MM.1S (cell line): ENCODE results near the gene SGSH.

ENCODE experiments used
- DNase-seq: peaks from one replicate; pipeline ENCODE4 v3.0.0-alpha.2; 2015
- H2AFZ ChIP-seq: fragments of 300-600 bp; sonication (generic); 2 replicates; pipeline ENCODE4 v1.6.0; 2016; ENCODE audit warnings: antibody characterized with exemption, low read length
- H3F3A ChIP-seq: fragments of 300-600 bp; sonication (generic); 2 replicates; pipeline ENCODE4 v1.6.1; 2016; ENCODE audit warnings: mild to moderate bottlenecking, antibody characterized with exemption, low read length, moderate library complexity, mixed read lengths; ENCODE audit not compliant: insufficient read depth
- H3K27ac ChIP-seq: fragments of 300-600 bp; sonication (generic); 2 replicates; pipeline ENCODE4 v1.5.1; 2016; ENCODE audit warnings: mild to moderate bottlenecking, low read length
- H3K27me3 ChIP-seq: fragments of 300-600 bp; sonication (generic); replicated peaks from 2 replicates; pipeline ENCODE4 v1.6.0; 2016; ENCODE audit warnings: low read length; ENCODE audit not compliant: insufficient read depth
- H3K36me3 ChIP-seq: fragments of 300-600 bp; sonication (generic); replicated peaks from 2 replicates; pipeline ENCODE4 v1.6.1; 2016; ENCODE audit warnings: mild to moderate bottlenecking, low read length, mixed read lengths; ENCODE audit not compliant: insufficient read depth
- H3K4me1 ChIP-seq: fragments of 300-600 bp; sonication (generic); 2 replicates; pipeline ENCODE4 v1.6.1; 2016; ENCODE audit warnings: low read length, mixed read lengths
- H3K4me2 ChIP-seq: fragments of 300-600 bp; sonication (generic); 2 replicates; pipeline ENCODE4 v1.6.0; 2016; ENCODE audit warnings: low read depth, low read length
- H3K4me3 ChIP-seq: fragments of 300-600 bp; sonication (generic); 2 replicates; pipeline ENCODE4 v1.5.1; 2016; ENCODE audit warnings: low read length, mixed read lengths
- H3K79me2 ChIP-seq: fragments of 300-600 bp; sonication (generic); 2 replicates; pipeline ENCODE4 v1.6.1; 2016; ENCODE audit warnings: mixed run types, low read length, mixed read lengths
- H3K9ac ChIP-seq: fragments of 300-600 bp; sonication (generic); 2 replicates; pipeline ENCODE4 v1.6.1; 2016; ENCODE audit warnings: low read length, mixed read lengths
- H3K9me2 ChIP-seq: fragments of 300-600 bp; sonication (generic); replicated peaks from 2 replicates; pipeline ENCODE4 v1.6.1; 2016; ENCODE audit warnings: mild to moderate bottlenecking, low read length, mixed read lengths; ENCODE audit not compliant: insufficient read depth
- H3K9me3 ChIP-seq: fragments of 300-600 bp; sonication (generic); replicated peaks from 2 replicates; pipeline ENCODE4 v1.6.1; 2016; ENCODE audit warnings: mild to moderate bottlenecking, low read length, mixed read lengths; ENCODE audit not compliant: insufficient read depth
- H4K20me1 ChIP-seq: fragments of 300-600 bp; sonication (generic); 2 replicates; pipeline ENCODE4 v1.6.1; 2016; ENCODE audit warnings: mild to moderate bottlenecking, low read length, moderate library complexity, mixed read lengths; ENCODE audit not compliant: insufficient read depth
- CTCF ChIP-seq: fragments of 300-600 bp; sonication (generic); IDR thresholded peaks from 2 replicates; pipeline ENCODE4 v1.5.1; 2016; ENCODE audit warnings: antibody characterized with exemption, low read length, mixed read lengths
- EZH2 ChIP-seq: fragments of 300-600 bp; sonication (generic); optimal IDR thresholded peaks from 2 replicates; pipeline ENCODE3; 2017; ENCODE audit warnings: low read depth, mild to moderate bottlenecking, antibody characterized with exemption, low read length, mixed read lengths
- EZH2phosphoT487 ChIP-seq: fragments of 300-600 bp; sonication (generic); IDR thresholded peaks from 2 replicates; pipeline ENCODE4 v1.6.1; 2018; ENCODE audit warnings: antibody characterized with exemption, low read length

The SGSH gene

GRCh38 chr17:80251966-80252365 lies 31.8 kb upstream of the SGSH start:
- TF ChIP-seq EZH2phosphoT487 (no peak), EZH2 (no peak), CTCF (no peak)
- H3F3A ChIP-seq: peaks cover 12% of the 10 kb centered on the region
- no peak overlapping the region for H3K27ac ChIP-seq

DNA sequence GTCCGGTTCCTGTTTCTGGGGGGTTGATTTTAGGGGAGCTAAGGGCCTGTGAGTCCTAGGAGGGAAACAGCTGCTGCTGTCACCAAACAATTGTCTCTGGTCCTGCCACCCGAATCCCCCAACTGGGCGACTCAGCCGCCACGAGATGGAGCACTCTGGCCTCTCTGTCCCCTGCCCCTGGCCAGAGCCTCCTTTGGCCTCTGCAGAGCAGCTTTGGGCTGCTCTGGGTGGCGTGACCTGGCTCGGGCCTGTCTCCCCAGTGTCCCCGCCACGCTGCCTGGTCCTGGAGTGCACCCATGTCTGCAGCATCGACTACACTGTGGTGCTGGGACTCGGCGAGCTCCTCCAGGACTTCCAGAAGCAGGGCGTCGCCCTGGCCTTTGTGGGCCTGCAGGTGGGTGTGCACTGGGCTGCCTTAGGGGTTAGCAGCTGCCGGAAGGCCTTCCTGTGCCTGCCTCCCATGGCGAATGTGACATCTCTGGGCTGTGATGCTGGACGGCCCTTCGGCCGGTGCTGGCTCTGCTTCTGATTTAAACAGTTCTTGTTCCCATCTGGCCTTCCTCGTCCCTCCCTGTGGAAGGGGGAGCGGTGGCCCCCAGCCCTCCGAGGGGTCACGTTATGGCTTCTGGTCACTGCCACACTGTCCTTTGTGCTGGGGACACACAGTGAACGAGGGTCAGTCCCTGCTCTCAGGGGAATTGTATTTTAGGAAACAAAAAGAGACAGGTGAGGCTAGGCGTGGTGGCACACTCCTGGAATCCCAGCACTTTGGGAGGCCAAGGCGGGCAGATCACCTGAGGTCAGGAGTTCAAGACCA lies 29.0 kb upstream of the SGSH start:
- TF ChIP-seq EZH2 (no peak), CTCF (no peak)
- H3K27me3 ChIP-seq: no peaks in the 10 kb centered on the region
- no peaks in the 10 kb centered on the region for H3K9me3 ChIP-seq
- H3K9ac ChIP-seq: no peak overlapping the region
- no peaks in the 10 kb centered on the region for H3K79me2 ChIP-seq
- no peaks in the 10 kb centered on the region for H3K9me2 ChIP-seq
- H3F3A ChIP-seq: no peaks in the 10 kb centered on the region; the same call in 1 of the 2 replicates
- H3K36me3 ChIP-seq: no peaks in the 10 kb centered on the region
- no peaks in the 10 kb centered on the region for H3K4me1 ChIP-seq
- no peak overlapping the region for H3K27ac ChIP-seq
- no peak overlapping the region for H3K4me2 ChIP-seq
- DNase-seq: no peak
- no peaks in the 10 kb centered on the region for H4K20me1 ChIP-seq
- no peak overlapping the region for H2AFZ ChIP-seq
- H3K4me3 ChIP-seq: no peak overlapping the region

More at GRCh38 chr17:80251966-80252365, 31.8 kb upstream of the SGSH start:
- Histone ChIP-seq H3K4me1 (peaks cover 9% of the 10 kb centered on the region), H2AFZ (no peak overlapping the region), H4K20me1 (no peaks in the 10 kb centered on the region), H3K79me2 (no peaks in the 10 kb centered on the region), H3K9me3 (no peaks in the 10 kb centered on the region), H3K4me2 (no peak overlapping the region), H3K27me3 (no peaks in the 10 kb centered on the region), H3K9ac (no peak overlapping the region), H3K9me2 (no peaks in the 10 kb centered on the region), H3K36me3 (no peaks in the 10 kb centered on the region), H3K4me3 (no peak overlapping the region)
- no peak for DNase-seq

- Histone ChIP-seq H3K4me1 (no peaks in the 10 kb centered on the region), H4K20me1 (no peaks in the 10 kb centered on the region), H3K36me3 (no peaks in the 10 kb centered on the region), H3K4me2 (no peak overlapping the region), H3F3A (no peaks in the 10 kb centered on the region), H3K27ac (no peak overlapping the region), H3K9ac (no peak overlapping the region), H3K27me3 (no peaks in the 10 kb centered on the region), H3K9me3 (no peaks in the 10 kb centered on the region), H3K79me2 (no peaks in the 10 kb centered on the region), H2AFZ (no peak overlapping the region), H3K9me2 (no peaks in the 10 kb centered on the region), H3K4me3 (no peak overlapping the region)
- no peak for TF ChIP-seq EZH2
- TF ChIP-seq EZH2phosphoT487: no peak
- TF ChIP-seq CTCF: no peak
- DNase-seq: no peak
Observed at GRCh38 chr17:80248001-80248893, 28.1 kb upstream of the SGSH start.
